ENCODE data around the gene RAPGEF5. TPM values are rescaled to one million over a fixed set of nuclear protein-coding genes. Genes with fewer than 3 reads are reported as not detected.

The RAPGEF5 gene
- polyA plus RNA-seq, 1 donor (not counting 4 experiments of a cell fraction or from before 2014, with no cell fraction given) = 2.1 TPM

DNA sequence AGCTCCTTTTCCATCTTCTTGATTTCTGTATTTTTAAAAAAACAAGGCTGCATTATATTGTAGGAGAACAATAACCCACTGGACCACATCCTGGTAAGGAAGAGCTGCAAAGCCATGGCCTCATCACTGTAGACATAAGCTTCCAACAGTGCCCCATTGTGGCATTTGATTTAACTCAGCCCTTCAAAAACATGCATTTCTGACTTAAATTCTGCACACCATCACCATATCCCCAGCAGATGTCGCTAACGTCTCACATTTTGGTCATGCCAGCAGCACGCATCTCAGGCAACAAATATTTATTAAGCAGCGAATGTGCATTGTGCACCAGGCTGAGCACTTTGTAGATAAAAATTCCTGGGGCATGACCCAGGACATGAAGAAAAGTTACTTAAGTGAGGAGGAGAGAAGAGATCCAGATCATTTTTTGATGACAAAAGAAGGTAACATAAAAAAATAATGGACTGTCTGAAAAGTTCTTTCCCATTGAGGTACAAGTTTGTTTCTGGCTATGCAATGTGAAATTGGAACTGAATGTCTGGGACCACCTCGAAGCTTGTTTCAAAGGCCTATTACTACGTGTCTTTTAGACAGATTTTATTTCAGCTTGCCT, 246.6 kb downstream of the RAPGEF5 start:
- Histone ChIP-seq H3K9me3 (ENCODE audit: control insufficient read depth, low read depth, low read length) (no peaks in the 10 kb centered on the region), H3K27ac (ENCODE audit: control insufficient read depth, insufficient read depth, low read length) (no peak overlapping the region), H2AFZ (ENCODE audit: control insufficient read depth, low read length) (no peak overlapping the region), H3K4me3 (ENCODE audit: control insufficient read depth in 2 of 3, extremely low read depth in 1 of 3, insufficient read depth in 2 of 3, low read depth in 1 of 3, low read length in 3 of 3) (no peak overlapping the region), H3K4me1 (ENCODE audit: control insufficient read depth, extremely low read depth, insufficient read depth, low read length) (no peaks in the 10 kb centered on the region), H3K36me3 (ENCODE audit: control insufficient read depth in 2 of 2, extremely low read depth in 1 of 2, insufficient read depth in 2 of 2, low read length in 2 of 2) (no peaks in the 10 kb centered on the region), H3K27me3 (ENCODE audit: control insufficient read depth, extremely low read depth, insufficient read depth, low read length) (no peaks in the 10 kb centered on the region), H3K4me2 (ENCODE audit: control insufficient read depth, extremely low read depth, insufficient read depth, low read depth, low read length) (no peak overlapping the region), H4K20me1 (ENCODE audit: control insufficient read depth, extremely low read depth, insufficient read depth, low read length) (no peaks in the 10 kb centered on the region), H3K79me2 (ENCODE audit: control insufficient read depth, insufficient read depth, low read length) (no peaks in the 10 kb centered on the region), H3K9me1 (ENCODE audit: control insufficient read depth, extremely low read depth, insufficient read depth, low read length) (no peaks in the 10 kb centered on the region), H3K9ac (ENCODE audit: control insufficient read depth, extremely low read depth, insufficient read depth, low read length) (no peak overlapping the region)
- FAIRE-seq (peak; percentile 98), DNase-seq (ENCODE audit: low read depth, low spot score) (peak; percentile 35)
- dilution Hi-C loops (cut with MboI; ENCODE audit: extremely low pct_ligation_motif_present, low sequenced_read_pairs) = no loop called here
- no peak for TF ChIP-seq EZH2 (IDR thresholded peaks at IDR 0.05; ENCODE audit: low read length)
- TF ChIP-seq, protein P1, sequence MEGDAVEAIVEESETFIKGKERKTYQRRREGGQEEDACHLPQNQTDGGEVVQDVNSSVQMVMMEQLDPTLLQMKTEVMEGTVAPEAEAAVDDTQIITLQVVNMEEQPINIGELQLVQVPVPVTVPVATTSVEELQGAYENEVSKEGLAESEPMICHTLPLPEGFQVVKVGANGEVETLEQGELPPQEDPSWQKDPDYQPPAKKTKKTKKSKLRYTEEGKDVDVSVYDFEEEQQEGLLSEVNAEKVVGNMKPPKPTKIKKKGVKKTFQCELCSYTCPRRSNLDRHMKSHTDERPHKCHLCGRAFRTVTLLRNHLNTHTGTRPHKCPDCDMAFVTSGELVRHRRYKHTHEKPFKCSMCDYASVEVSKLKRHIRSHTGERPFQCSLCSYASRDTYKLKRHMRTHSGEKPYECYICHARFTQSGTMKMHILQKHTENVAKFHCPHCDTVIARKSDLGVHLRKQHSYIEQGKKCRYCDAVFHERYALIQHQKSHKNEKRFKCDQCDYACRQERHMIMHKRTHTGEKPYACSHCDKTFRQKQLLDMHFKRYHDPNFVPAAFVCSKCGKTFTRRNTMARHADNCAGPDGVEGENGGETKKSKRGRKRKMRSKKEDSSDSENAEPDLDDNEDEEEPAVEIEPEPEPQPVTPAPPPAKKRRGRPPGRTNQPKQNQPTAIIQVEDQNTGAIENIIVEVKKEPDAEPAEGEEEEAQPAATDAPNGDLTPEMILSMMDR (optimal IDR thresholded peaks at IDR 0.05 in 1 of 3, IDR thresholded peaks at IDR 0.05 in 1 of 3, conservative IDR thresholded peaks at IDR 0.05 in 1 of 3; ENCODE audit: extremely low read depth in 1 of 3, insufficient read depth in 2 of 3, low read length in 3 of 3) = peak; percentile 66 to 93 (median 90)

DNA sequence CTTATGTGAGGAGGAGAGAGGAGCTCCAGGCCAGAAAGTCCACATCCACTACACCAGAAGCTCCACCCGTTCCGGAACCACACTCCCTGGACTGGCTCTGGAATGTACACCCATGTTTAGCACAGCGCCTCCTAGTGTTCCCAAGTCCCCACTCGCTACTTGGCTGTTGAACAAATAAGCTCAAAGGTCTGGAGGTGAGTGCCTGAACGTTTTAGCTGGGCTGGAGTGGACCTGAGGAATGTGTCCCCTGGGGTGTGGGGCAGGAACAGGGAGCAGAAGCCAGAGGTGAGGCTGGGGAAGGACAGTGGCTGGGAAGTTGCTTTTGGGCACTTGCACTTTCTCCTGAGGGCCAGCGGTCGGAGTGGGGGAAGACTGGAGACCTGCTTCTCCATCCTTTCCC, 247.2 kb downstream of the RAPGEF5 start:
- no peak overlapping the region for H3K27ac ChIP-seq (ENCODE audit: control insufficient read depth, insufficient read depth, low read length)
- no peaks in the 10 kb centered on the region for H3K79me2 ChIP-seq (ENCODE audit: control insufficient read depth, insufficient read depth, low read length)
- no peak overlapping the region for H3K4me2 ChIP-seq (ENCODE audit: control insufficient read depth, extremely low read depth, insufficient read depth, low read depth, low read length)
- dilution Hi-C loops (cut with MboI; ENCODE audit: extremely low pct_ligation_motif_present, low sequenced_read_pairs) = no loop called here
- no peak overlapping the region for H2AFZ ChIP-seq (ENCODE audit: control insufficient read depth, low read length)
- FAIRE-seq = no peak
- H3K9ac ChIP-seq (ENCODE audit: control insufficient read depth, extremely low read depth, insufficient read depth, low read length) = no peak overlapping the region
- H3K27me3 ChIP-seq (ENCODE audit: control insufficient read depth, extremely low read depth, insufficient read depth, low read length) = no peaks in the 10 kb centered on the region
- peak; percentile 11 for DNase-seq (ENCODE audit: low read depth, low spot score)
- H3K36me3 ChIP-seq (ENCODE audit: control insufficient read depth in 2 of 2, extremely low read depth in 1 of 2, insufficient read depth in 2 of 2, low read length in 2 of 2) = no peaks in the 10 kb centered on the region
- no peaks in the 10 kb centered on the region for H3K9me1 ChIP-seq (ENCODE audit: control insufficient read depth, extremely low read depth, insufficient read depth, low read length)
- TF ChIP-seq, protein P1 (optimal IDR thresholded peaks at IDR 0.05 in 1 of 3, IDR thresholded peaks at IDR 0.05 in 1 of 3, conservative IDR thresholded peaks at IDR 0.05 in 1 of 3; ENCODE audit: extremely low read depth in 1 of 3, insufficient read depth in 2 of 3, low read length in 3 of 3) = peak; percentile 42 to 57 (median 55)
- no peak for TF ChIP-seq EZH2 (IDR thresholded peaks at IDR 0.05; ENCODE audit: low read length)
- no peaks in the 10 kb centered on the region for H3K4me1 ChIP-seq (ENCODE audit: control insufficient read depth, extremely low read depth, insufficient read depth, low read length)
- H4K20me1 ChIP-seq (ENCODE audit: control insufficient read depth, extremely low read depth, insufficient read depth, low read length) = no peaks in the 10 kb centered on the region
- no peak overlapping the region for H3K4me3 ChIP-seq (ENCODE audit: control insufficient read depth in 2 of 3, extremely low read depth in 1 of 3, insufficient read depth in 2 of 3, low read depth in 1 of 3, low read length in 3 of 3)
- no peaks in the 10 kb centered on the region for H3K9me3 ChIP-seq (ENCODE audit: control insufficient read depth, low read depth, low read length)

Data from keratinocyte (primary cell).